DMS153 (cell line): ENCODE measurements around the gene SMCO4.
"Not testable (repeated sequence)": the region's sequence is repeated elsewhere in the genome, so short reads cannot be mapped to it uniquely, and the experiment has no call there.

Experiments
- DNase-seq: peaks from one replicate; lab custom pipeline; 2025; lab: John Stamatoyannopoulos, UW

SMCO4 gene

GRCh38 chr11:93560199-93560932 is 17.2 kb upstream of the SMCO4 start:
- DNase-seq, result no peak

- DNase-seq, result no peak
Measured at GRCh38 chr11:93559681-93560080, 16.5 kb upstream of the SMCO4 start.

- DNase-seq, result no peak
Measured at GRCh38 chr11:93552874-93553273, 9.7 kb upstream of the SMCO4 start.

- DNase-seq, result no peak
Measured at GRCh38 chr11:93549976-93550375, 6.8 kb upstream of the SMCO4 start.

GRCh38 chr11:93548679-93549319 is 5.6 kb upstream of the SMCO4 start:
- no peak for DNase-seq

GRCh38 chr11:93547773-93548172 is 4.6 kb upstream of the SMCO4 start:
- DNase-seq, result no peak

- no peak for DNase-seq
Measured at GRCh38 chr11:93547028-93547427, 3.8 kb upstream of the SMCO4 start.

- no peak for DNase-seq
Measured at GRCh38 chr11:93545566-93545965, 2.4 kb upstream of the SMCO4 start.

- no peak for DNase-seq
Measured at GRCh38 chr11:93542811-93543229, 371 bp downstream of the SMCO4 start.

- DNase-seq, result peak; percentile 39
Measured at GRCh38 chr11:93541884-93542810, 1.0 kb downstream of the SMCO4 start.

- no peak for DNase-seq
Measured at GRCh38 chr11:93540896-93541553, 2.2 kb downstream of the SMCO4 start.

GRCh38 chr11:93540337-93540736 is 2.9 kb downstream of the SMCO4 start:
- DNase-seq, result no peak

GRCh38 chr11:93537767-93538261 is 5.4 kb downstream of the SMCO4 start:
- no peak for DNase-seq

- DNase-seq, result no peak
Measured at GRCh38 chr11:93537049-93537448, 6.1 kb downstream of the SMCO4 start.

- DNase-seq, result no peak
Measured at GRCh38 chr11:93536101-93536861, 6.9 kb downstream of the SMCO4 start.

- not testable (repeated sequence) for DNase-seq
Measured at GRCh38 chr11:93535578-93535977, 7.6 kb downstream of the SMCO4 start.

- DNase-seq, result no peak
Measured at GRCh38 chr11:93532806-93533205, 10.4 kb downstream of the SMCO4 start.

GRCh38 chr11:93532281-93532789 is 10.9 kb downstream of the SMCO4 start:
- DNase-seq, result no peak

GRCh38 chr11:93530468-93530826 is 12.7 kb downstream of the SMCO4 start:
- DNase-seq, result no peak

- DNase-seq, result no peak
Measured at GRCh38 chr11:93529707-93530467, 13.3 kb downstream of the SMCO4 start.
